PC-9 (cell line): ENCODE results near the gene ETV6. TPM values are rescaled to one million over a fixed set of nuclear protein-coding genes. Genes with fewer than 3 reads are reported as not detected.

Experiments
- BruUV-seq: library from RNA; stranded (reverse); fragments of 400-500 nt; replicated peaks from 2 replicates; lab custom pipeline; 2021; lab: Mats Ljungman, UMichigan
- CTCF ChIA-PET: fragments of 300-600 bp; sonication (Branson Sonifier 250); formaldehyde crosslinking; loops from one replicate; lab custom pipeline; 2022; ENCODE audit warnings: antibody characterized with exemption; lab: Charles Lee
- POLR2A ChIA-PET: fragments of 300-600 bp; sonication (Branson Sonifier 250); formaldehyde crosslinking; loops from one replicate; lab custom pipeline; 2022; ENCODE audit warnings: antibody characterized with exemption; ENCODE audit not compliant: unreplicated experiment; lab: Charles Lee
- DNase-seq, 2 experiments: peaks; one replicate each; pipeline versions ENCODE4 v3.0.0 to v3.0.0-alpha.2; 2015 to 2022; ENCODE audit warnings: mixed read lengths in 1 of 2
- H2AFZ ChIP-seq: fragments of 200-600 bp; sonication (generic); 2 replicates; pipeline ENCODE4 v1.8.1; 2017; ENCODE audit warnings: antibody characterized with exemption
- H3F3A ChIP-seq: fragments of 200-600 bp; sonication (generic); 2 replicates; pipeline ENCODE4 v1.8.1; 2017; ENCODE audit warnings: antibody characterized with exemption, mild to moderate bottlenecking, low read depth; ENCODE audit not compliant: insufficient read depth
- H3K27ac ChIP-seq: fragments of 200-600 bp; sonication (generic); 2 replicates; pipeline ENCODE4 v1.6.1; 2016; ENCODE audit warnings: mixed run types
- H3K27me3 ChIP-seq: fragments of 200-600 bp; sonication (generic); 2 replicates; pipeline ENCODE4 v1.6.1; 2016; ENCODE audit warnings: low read depth, mixed run types; ENCODE audit not compliant: insufficient read depth
- H3K36me3 ChIP-seq: fragments of 200-600 bp; sonication (generic); 2 replicates; pipeline ENCODE4 v1.6.1; 2016; ENCODE audit warnings: low read depth, mixed run types
- H3K4me1 ChIP-seq: fragments of 200-600 bp; sonication (generic); replicated peaks from 2 replicates; pipeline ENCODE4 v1.6.1; 2016; ENCODE audit warnings: mixed run types; ENCODE audit not compliant: insufficient read depth
- H3K4me2 ChIP-seq: fragments of 200-600 bp; sonication (generic); 2 replicates; pipeline ENCODE4 v1.6.1; 2017; ENCODE audit warnings: mixed run types
- H3K4me3 ChIP-seq: fragments of 200-600 bp; sonication (generic); 2 replicates; pipeline ENCODE4 v1.6.1; 2016; ENCODE audit warnings: mixed run types
- H3K79me2 ChIP-seq: fragments of 200-600 bp; sonication (generic); 2 replicates; pipeline ENCODE4 v1.6.1; 2017; ENCODE audit warnings: low read depth, mixed run types
- H3K9me2 ChIP-seq: fragments of 200-600 bp; sonication (generic); 2 replicates; pipeline ENCODE4 v1.8.1; 2017; ENCODE audit warnings: mild to moderate bottlenecking; ENCODE audit not compliant: insufficient read depth
- H3K9me3 ChIP-seq: fragments of 200-600 bp; sonication (generic); 2 replicates; pipeline ENCODE4 v1.8.1; 2016; ENCODE audit warnings: low read depth; ENCODE audit not compliant: insufficient read depth
- H4K20me1 ChIP-seq: fragments of 200-600 bp; sonication (generic); 2 replicates; pipeline ENCODE4 v1.8.1; 2017; ENCODE audit not compliant: insufficient read depth
- EZH2 ChIP-seq: fragments of 200-600 bp; sonication (generic); IDR thresholded peaks from 2 replicates; pipeline ENCODE4 v1.8.0; 2017; ENCODE audit warnings: antibody characterized with exemption, low read depth
- intact Hi-C: fragments of 100-400 bp; cut with micrococcal nuclease; formaldehyde crosslinking; loops from one replicate; pipeline ENCODE4 v1.10.0; 2022; ENCODE audit not compliant: unreplicated experiment
- total RNA-seq: library from RNA; stranded (reverse); gene quantifications from 2 replicates; pipeline ENCODE4 v1.2.3, GENCODE V29; 2021
- TF ChIP-seq, protein P1 (sequence below): fragments of 200-600 bp; sonication (generic); conservative IDR thresholded peaks from 2 replicates; pipeline ENCODE4 v1.6.1; 2017; ENCODE audit warnings: mixed run types, antibody characterized with exemption, mild to moderate bottlenecking, moderate library complexity

ETV6 gene
- total RNA-seq, 1 experiment from 2014 or later: 62.8 TPM

DNA sequence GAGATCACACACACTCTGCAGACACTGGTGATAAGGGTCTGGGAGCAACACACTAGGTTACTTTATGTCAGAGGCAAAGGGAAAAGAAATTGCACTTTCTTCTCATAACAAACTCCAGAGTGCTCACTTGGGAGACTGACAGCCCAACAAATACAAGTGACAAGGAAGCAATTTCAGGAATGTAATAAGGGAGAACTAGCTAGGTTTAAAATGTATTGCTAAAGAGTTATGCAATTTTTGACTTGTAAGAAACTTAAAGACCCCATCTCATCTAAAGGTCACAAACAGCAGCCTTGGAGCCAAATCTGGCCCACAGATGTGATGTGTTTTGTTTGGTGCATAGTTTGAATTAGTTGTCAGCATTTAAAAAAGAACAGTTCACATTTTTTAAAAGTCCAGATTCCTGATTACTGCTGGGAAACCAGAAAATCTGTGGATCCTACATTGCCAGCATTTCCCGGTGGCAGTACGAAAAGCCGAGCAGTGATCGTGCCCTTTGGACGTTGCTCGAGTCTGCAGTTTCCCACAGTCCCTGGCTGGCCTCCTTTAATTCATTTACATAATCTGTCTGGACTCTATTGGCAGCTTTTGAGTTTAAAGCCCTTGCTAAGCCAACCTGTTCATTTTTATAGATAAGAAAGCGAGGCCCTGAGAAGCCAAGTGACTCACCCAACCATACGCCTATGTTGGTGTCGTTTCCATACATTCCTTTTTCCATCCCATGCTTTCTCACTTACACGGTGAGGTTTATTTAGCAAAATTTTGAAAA is 42.0 kb upstream of the ETV6 start:
- CTCF ChIA-PET: interaction anchor here (0.6 kb wide), 1 partner anchor 12 kb away, joined by 3 read pairs; no protein-coding TSS in a partner anchor
- Histone ChIP-seq H3F3A (no peaks in the 10 kb centered on the region), H3K36me3 (no peaks in the 10 kb centered on the region), H3K4me3 (no peak overlapping the region), H3K4me1 (peaks cover 10% of the 10 kb centered on the region; the same call in 1 of the 2 replicates), H4K20me1 (no peaks in the 10 kb centered on the region), H3K79me2 (no peaks in the 10 kb centered on the region), H3K9me3 (no peaks in the 10 kb centered on the region), H2AFZ (no peak overlapping the region), H3K27me3 (no peaks in the 10 kb centered on the region), H3K9me2 (no peaks in the 10 kb centered on the region), H3K27ac (no peak overlapping the region), H3K4me2 (no peak overlapping the region)
- intact Hi-C loops: no loop called here
- BruUV-seq: no TSS peak
- TF ChIP-seq, protein P1, sequence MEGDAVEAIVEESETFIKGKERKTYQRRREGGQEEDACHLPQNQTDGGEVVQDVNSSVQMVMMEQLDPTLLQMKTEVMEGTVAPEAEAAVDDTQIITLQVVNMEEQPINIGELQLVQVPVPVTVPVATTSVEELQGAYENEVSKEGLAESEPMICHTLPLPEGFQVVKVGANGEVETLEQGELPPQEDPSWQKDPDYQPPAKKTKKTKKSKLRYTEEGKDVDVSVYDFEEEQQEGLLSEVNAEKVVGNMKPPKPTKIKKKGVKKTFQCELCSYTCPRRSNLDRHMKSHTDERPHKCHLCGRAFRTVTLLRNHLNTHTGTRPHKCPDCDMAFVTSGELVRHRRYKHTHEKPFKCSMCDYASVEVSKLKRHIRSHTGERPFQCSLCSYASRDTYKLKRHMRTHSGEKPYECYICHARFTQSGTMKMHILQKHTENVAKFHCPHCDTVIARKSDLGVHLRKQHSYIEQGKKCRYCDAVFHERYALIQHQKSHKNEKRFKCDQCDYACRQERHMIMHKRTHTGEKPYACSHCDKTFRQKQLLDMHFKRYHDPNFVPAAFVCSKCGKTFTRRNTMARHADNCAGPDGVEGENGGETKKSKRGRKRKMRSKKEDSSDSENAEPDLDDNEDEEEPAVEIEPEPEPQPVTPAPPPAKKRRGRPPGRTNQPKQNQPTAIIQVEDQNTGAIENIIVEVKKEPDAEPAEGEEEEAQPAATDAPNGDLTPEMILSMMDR: no peak
- no peak for TF ChIP-seq EZH2
- POLR2A ChIA-PET: interaction anchor here (0.7 kb wide), 1 partner anchor 39 kb away, joined by 4 read pairs; no protein-coding TSS in a partner anchor
- DNase-seq: peak in 1 of 2 experiments; percentile 60

DNA sequence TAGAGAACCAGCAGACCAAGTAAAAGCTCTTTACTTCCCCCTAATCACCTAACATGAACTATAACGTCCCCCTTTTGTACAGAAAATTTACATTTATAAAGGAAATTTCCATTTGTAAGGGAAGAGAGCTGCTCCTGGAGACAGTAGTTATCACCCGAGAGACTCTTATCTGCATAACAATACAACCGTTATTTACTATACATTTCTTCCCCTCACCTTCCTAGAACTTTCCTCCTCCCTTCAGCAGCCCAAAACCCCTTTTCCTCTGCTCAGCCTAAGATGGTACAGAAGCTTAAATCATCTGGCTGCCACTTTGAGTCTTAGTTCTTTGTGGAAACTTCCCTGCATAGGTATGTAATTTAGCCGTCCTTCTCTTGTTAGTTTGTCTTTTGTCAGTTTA is 40.4 kb upstream of the ETV6 start:
- H3K36me3 ChIP-seq: no peaks in the 10 kb centered on the region
- H3K9me2 ChIP-seq: no peaks in the 10 kb centered on the region
- H3K9me3 ChIP-seq: no peaks in the 10 kb centered on the region
- H2AFZ ChIP-seq: 0 out of 2 replicates have a peak overlapping the region, but pooled peaks have one; percentile 52
- H4K20me1 ChIP-seq: no peaks in the 10 kb centered on the region
- ChIA-PET POLR2A (no interaction called here), CTCF (no interaction called here)
- H3K4me1 ChIP-seq: peaks cover 10% of the 10 kb centered on the region; the same call in 1 of the 2 replicates
- no peak for TF ChIP-seq EZH2
- TF ChIP-seq, protein P1: no peak
- H3K79me2 ChIP-seq: no peaks in the 10 kb centered on the region
- no peak overlapping the region for H3K4me2 ChIP-seq
- no peaks in the 10 kb centered on the region for H3K27me3 ChIP-seq
- BruUV-seq: no TSS peak
- H3F3A ChIP-seq: no peaks in the 10 kb centered on the region
- no peak overlapping the region for H3K4me3 ChIP-seq
- intact Hi-C loops: no loop called here
- DNase-seq: no peak
- no peak overlapping the region for H3K27ac ChIP-seq

DNA sequence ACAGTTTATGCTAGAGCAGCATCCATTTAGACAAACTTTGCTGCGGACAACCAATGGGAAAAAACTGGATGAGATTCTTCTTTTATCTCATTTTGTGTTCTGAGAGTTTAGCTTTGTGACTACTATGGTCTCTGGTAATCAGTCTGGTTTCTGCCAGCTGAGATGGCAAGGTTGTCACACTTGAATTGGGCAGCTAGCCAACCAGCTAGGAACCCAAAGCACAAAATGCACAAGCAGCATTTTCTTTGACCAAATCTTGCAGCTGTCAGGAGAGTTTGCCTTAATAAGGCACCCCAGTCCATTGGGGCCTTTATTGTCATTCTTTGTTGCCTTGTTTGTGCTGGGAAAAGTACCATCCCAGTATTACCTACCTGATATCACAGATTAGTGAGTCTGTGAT is 34.0 kb upstream of the ETV6 start:
- no peaks in the 10 kb centered on the region for H3K4me1 ChIP-seq
- H3F3A ChIP-seq: no peaks in the 10 kb centered on the region
- no peak overlapping the region for H3K4me2 ChIP-seq
- no peaks in the 10 kb centered on the region for H3K27me3 ChIP-seq
- POLR2A ChIA-PET: no interaction called here
- no peaks in the 10 kb centered on the region for H3K9me2 ChIP-seq
- TF ChIP-seq, protein P1: no peak
- TF ChIP-seq EZH2: no peak
- H3K36me3 ChIP-seq: no peaks in the 10 kb centered on the region
- CTCF ChIA-PET: no interaction called here
- no peak overlapping the region for H3K4me3 ChIP-seq
- no peak overlapping the region for H2AFZ ChIP-seq
- H4K20me1 ChIP-seq: no peaks in the 10 kb centered on the region
- no peaks in the 10 kb centered on the region for H3K79me2 ChIP-seq
- BruUV-seq: no TSS peak
- no peak overlapping the region for H3K27ac ChIP-seq
- DNase-seq: no peak
- no peaks in the 10 kb centered on the region for H3K9me3 ChIP-seq
- intact Hi-C loops: no loop called here
